Activated CD8-positive, alpha-beta memory T cell treated with anti-CD3 and anti-CD28 coated beads, Interleukin-2, amount 50 U/mL, for 48 hours (primary cell): ENCODE measurements around the gene AGBL3.

Experiments used
- DNase-seq: peaks from one replicate; pipeline ENCODE4 v3.0.0-alpha.2; 2020

AGBL3 gene

GRCh38 chr7:135151132-135151531 lies 164.8 kb downstream of the AGBL3 start:
- DNase-seq = no peak

GRCh38 chr7:135151533-135151932 lies 165.2 kb downstream of the AGBL3 start:
- no peak for DNase-seq

DNA sequence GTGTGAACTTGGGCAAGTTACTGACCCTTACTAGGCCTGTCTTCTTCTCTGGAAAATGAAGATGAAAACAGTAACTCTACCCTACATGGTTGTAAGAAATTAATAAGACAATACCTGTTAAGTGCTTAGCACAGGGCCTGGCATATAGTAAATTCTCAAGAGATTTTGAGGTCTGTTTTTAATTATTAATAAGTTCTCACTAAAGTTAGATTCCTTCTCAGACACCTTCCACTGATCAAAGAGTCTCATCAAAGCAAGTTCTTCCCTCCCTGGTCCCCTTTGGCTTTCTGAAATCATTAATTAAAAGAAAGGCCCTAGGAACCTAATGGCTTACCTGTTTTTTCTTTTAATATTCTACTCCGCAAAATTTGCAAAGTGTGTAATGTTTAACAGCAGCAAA lies 166.1 kb downstream of the AGBL3 start:
- DNase-seq = no peak

DNA sequence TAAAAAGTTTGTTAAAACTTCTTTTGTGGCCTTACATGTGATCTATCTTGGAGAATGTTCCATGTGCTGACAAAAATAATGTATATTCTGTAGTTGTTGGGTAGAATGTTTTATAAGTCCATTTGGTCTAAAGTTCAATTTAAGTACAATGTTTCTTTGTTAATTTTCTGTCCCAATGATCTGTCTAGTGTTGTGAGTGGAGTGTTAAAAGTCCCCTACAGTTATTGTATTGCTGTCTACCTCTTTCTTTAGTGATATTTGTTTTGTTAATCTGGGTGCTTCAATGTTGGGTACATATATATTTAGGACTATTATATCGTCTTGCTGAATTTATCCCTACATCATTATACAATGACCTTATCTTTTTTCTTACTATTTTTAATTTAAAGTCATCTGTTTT lies 168.4 kb downstream of the AGBL3 start:
- DNase-seq = no peak

- no peak for DNase-seq
These were observed 170.0 kb downstream of the AGBL3 start for GRCh38 chr7:135156290-135156689.

DNA sequence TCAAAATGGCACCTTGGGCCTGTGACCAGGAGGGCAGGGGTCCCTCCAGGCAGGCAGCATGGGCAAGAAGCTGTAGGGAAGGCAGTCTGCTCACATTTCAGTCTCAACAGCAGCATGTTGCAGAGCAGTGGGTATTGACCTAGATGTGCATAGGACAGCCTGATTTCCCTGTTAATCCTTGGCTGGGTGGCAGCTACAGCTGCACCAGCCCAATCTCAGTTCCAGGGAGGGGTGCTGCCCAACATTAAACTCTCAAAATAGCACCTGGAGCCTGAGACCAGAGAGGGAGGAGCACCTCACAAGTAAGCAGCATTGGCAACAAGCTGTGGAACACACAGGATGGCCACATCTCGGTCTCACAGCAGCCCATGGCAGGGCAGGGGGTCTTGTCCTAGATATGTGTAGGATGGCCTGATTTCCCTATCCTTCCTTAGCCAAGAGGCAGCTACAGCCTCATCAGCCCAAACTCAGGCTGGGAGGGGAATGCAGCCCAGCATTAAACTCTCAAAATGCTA lies 171.9 kb downstream of the AGBL3 start:
- no peak for DNase-seq

GRCh38 chr7:135158874-135159273 lies 172.6 kb downstream of the AGBL3 start:
- DNase-seq = no peak

GRCh38 chr7:135159359-135160085 lies 173.2 kb downstream of the AGBL3 start:
- no peak for DNase-seq

DNA sequence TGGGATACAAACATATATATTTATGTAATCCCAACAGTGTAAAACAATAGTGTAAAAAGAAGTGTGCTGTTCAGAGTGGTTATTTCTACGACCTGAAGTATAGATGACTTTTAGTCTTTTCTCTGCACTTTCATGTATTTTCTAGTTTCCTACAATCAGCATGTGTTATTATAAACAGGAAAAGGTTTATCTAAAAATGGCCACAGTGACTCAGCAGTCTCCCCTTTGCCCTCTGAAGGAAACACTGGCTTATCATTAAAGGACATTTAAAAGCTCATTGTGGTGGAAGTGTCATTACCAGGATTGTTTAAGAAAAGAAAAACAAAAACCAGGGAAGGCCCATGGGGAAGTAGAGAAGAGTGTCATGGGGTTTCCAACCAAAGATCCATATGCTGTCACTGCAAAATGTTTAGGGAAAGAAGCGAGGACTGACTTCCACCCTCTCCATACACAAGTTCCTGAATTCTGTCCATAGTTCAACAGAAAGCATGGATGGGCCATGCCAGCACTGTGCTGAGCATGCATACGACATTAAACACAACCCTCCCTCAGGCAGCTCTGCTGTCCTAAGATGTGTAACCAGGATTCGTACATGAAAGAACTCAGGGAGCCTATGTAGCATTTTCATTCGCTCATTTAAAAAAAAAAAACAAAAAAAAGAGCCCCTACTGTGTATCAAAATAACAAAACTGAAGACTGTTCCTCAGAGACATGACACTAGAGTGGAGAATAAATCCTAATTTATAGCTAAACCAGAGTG lies 174.0 kb downstream of the AGBL3 start:
- DNase-seq = no peak

DNA sequence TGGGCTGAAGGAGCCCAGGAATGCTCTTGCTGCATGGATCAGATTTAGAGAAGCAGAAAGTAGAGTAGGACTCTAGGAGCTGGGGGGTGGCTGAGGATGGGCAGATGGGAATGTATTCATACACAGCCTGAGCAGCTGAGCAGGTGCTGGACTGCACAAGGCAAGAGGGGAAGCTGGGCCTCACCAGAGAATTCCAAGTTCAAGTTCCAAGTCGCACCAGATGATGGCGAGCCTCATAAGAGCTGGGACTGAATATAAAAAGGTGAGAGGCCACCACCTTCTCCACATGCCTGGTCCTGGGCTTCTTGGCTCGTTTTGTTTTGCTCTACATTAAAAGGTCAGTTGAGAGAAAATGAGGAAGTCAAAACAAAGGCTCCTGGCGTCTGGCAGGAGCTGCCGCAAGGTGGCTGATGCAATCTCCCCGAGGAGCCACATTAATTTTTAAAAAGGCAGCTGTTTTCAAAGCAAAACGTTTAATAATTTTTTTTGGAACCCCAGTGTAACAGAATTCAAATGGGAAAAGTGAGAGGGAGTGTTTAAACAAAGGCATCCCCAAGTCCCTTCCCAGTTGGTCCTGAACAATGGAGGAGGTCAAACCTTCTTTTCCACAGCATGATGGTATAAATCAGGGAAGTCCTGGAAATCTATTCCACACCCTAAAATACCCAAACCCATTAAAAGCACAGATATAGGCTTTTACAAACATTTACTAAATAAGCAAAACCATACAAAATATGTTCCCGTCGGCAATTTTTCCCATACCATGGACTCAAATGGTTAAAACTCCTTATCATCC lies 174.7 kb downstream of the AGBL3 start:
- DNase-seq = no peak

DNA sequence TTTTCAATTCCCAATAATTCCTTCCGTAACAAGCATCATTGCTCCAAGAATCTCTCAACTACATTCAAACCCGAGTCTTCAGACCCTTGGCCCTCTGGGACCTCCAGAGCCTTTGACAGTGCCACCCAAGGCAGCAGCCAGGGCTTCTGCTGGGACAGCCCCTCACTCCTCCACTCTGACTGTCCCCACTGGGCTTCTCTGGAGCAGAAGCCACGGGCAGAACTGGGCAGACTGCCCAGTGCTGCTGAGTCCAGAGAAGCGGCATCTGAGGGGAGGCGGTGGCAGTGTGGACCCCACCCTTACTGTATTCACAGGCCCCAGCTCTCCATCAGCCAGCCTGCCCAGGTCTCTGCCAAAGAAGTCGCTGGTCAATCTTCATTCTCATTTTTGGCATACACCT lies 175.4 kb downstream of the AGBL3 start:
- no peak for DNase-seq

GRCh38 chr7:135162382-135163001 lies 176.2 kb downstream of the AGBL3 start:
- DNase-seq = no peak

- no peak for DNase-seq
These were observed 178.2 kb downstream of the AGBL3 start for GRCh38 chr7:135164357-135165061.

- no peak for DNase-seq
These were observed 179.6 kb downstream of the AGBL3 start for GRCh38 chr7:135165862-135166261.

DNA sequence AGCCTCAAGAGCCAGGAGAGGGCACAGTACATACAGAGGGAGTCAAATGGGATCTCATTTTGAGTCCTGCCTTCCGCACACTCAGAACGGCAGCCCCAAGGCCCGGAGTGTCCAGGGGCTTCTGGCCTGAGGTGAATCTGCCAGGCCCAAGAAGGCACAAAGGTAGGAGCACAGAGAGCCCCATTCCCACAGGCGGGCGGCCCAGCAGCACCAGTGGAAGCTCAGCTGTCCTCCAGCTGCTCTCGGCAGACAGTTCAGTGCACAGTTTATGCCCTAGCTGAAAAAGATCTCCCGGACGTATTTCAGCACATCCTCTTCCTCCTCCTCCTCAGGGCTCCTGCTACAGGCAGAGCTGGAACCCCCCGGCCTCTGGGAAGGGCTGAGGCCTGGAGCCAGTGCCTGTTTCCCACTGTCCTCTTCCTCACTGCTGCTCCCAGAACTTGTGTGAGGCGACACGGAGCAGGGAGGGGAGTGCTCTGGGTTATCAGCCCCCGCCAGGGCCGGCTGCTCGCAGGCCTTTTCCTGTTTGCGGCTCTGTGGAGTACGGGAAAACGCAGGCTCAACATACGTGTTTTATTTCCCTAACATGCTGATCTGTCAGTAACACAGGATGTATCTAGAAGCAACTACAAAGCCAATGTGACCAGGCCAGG lies 180.2 kb downstream of the AGBL3 start:
- no peak for DNase-seq

GRCh38 chr7:135167365-135167917 lies 181.1 kb downstream of the AGBL3 start:
- DNase-seq = no peak

DNA sequence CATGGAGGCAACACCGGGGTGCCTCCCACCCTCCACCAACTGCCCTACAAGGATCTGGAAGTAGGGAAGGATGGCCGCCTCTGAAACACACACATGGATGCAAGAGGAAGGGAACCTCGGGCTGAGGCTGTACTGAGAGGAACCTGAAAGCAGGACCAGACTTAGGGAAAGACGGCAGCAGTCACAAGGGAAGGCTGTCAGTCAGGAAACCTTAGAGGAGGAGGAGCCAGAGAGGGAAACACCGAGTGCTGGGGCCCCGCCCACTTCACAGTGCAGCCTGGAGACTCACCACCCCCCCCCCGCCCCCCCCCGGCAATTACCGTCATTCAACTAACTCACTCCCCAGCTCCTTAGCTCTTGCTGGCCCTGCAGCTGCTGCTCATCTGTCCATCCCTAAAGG lies 181.7 kb downstream of the AGBL3 start:
- DNase-seq = no peak

DNA sequence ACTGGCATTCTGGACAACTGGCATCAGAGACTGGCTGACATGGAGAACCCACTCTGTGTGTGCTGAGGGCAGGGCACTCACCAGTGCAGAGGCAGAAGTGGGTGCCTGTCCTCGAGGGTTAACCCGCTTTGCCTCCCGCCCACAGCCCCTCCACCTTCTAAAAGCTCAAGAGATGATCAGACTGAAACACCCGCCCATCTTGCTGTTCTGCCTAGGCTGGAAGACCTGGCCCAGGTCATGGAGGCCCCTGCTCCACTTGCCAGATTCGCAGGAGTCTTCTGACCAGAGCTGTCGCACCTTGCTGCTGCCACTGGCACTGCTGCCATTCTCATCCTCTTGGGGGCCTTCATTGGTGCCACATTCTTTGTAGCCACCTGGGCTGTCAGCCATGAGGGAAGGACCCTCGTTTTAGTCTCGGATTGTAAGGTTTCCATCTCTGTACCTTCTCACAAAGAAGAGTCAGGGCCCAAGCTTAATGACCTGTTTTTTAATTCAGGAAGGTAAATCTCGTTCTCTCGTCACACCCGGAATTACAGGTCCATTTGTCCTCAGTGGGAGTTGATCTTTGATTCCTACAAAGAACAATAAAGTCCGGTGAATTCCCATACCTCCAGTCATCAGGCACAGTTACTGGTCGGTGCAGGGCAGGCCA lies 182.3 kb downstream of the AGBL3 start:
- no peak for DNase-seq

- DNase-seq = peak; percentile 81
These were observed 183.0 kb downstream of the AGBL3 start for GRCh38 chr7:135169141-135169963.

- no peak for DNase-seq
These were observed 183.6 kb downstream of the AGBL3 start for GRCh38 chr7:135169964-135170273.
